Stimulated activated naive CD4-positive, alpha-beta T cell (primary cell): Measurements from ENCODE around the gene ZNF544.

Source experiments
- DNase-seq, 6 experiments: peaks; one replicate each; lab custom pipeline; 2025; lab: John Stamatoyannopoulos, UW

ZNF544 gene

DNA sequence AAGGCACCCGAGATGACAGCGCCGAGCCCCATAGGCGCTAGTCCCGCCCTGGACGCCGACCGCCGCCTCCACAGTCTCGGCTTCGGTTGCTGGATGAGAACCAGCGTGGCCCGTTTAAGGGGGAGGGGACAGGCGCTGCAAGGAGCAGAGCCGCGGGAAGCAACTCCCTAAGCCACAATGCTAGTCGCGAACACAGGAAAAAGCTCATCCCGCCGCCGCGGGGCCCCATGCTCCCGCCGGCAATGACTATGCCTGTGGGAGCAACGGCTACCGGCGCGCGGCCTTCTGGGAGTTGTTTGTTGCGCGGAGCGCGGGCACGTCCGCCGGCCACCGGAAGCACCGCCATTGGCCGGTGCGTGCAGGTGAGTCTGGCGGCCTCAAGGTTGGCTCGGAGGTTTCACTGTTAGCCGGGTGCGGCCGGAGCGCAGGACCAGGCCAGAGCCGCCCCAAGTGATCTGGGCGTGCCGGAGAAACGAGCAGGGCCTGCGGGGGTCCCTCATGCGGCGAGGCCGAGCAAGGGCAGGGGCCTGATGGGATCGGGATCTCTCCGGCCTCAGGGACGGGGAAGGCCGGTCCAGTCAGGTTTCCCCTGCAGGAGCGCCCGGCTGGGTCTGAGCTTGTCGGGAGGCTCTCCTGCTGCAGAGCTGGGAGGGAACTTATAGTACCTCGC lies at the start of gene ZNF544:
Gene ZNF544 (plus strand): TSS at position 330 of the 670 bp plus-strand sequence. CDS start 15,110 bp downstream, outside the sequence.
- DNase-seq, result peak in 5 of 6 experiments; percentile 23 to 49 (median 27)

- peak in 5 of 6 experiments; percentile 15 to 48 (median 31) for DNase-seq
Observed at GRCh38 chr19:58181902-58182576, 46.7 kb upstream of the ZNF544 start.

DNA sequence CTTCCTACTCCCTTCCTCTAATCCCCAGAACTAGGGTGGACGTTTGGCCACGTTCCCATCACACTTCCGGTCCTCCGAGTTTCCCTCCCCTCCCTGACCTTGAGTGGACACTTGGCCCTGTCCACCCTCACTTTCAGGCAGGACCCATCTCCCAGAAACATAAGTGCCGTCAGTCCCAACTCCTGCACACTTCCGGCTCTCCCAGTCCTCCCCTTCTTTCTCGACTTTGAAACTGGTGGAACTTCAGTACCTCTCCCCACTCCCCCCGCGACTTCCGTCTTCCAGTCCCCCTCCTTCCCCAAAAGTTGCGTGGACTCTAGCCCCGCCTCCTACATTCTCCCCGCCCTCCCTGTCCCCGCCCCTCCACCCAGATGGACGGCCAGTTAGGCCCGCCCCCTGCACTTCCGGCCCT lies 46.1 kb upstream of the ZNF544 start:
- peak in 4 of 6 experiments; percentile 77 to 86 (median 81) for DNase-seq

GRCh38 chr19:58182989-58183816 lies 45.5 kb upstream of the ZNF544 start, which contains the start of gene ZNF274:
TSS of gene ZNF274 (plus strand) at chr19:58183061. CDS start at chr19:58183966, 905 bp downstream.
- DNase-seq, result peak; percentile 84 to 95 (median 88)

DNA sequence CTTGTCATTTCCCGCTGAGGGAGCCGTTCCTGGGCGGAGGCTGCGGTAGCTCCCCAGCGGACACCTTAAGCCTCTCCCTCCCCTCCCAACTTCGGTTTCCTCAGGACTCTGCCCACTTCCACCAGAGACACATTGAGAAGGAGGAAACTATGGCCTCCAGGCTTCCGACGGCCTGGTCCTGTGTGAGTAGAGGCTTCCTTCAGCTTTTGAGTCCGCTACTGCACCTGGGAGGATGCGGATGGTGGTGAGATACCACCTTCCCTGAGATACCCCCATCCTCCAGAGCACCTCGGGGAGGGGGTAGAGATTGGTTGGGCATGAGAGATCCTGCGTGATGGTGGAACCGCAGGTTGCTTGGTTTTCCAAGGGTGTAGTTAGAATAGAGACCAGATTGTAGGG lies 44.9 kb upstream of the ZNF544 start:
- DNase-seq, result no peak

DNA sequence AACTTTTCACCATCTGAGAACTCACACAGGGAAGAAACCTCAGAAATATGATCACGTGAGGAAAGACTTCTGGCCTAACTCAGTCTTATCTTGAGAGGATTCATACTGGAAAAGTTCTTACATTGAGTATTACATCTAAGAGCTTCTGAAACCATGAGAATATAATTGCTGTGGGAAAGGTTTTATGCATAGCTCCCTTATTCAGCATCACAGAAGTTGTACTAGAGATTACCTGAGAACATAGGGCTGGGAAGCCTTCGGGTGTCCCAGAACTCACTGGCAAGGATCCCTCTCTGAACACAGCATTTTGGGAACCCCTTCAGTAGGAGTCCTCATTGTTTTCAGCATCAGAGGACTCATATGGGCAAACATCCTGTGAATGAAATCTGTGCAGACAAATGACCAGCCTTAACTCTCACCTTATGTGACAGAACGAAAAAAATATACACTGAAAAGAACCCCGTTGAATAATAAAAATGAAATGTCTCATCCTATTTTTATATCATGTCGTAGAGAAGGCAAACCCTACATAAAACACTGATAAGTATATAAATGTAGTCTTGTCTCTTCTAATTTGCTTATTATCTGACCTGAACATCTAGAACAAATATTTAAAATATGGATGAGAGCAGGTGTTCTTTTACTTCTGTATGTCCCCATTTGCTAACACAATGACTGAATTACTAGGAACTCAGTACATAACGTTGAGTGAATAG lies 31.7 kb upstream of the ZNF544 start:
- DNase-seq, result peak in 2 of 6 experiments; percentile 11 to 19

GRCh38 chr19:58203814-58204475 lies 24.8 kb upstream of the ZNF544 start:
- DNase-seq, result no peak

DNA sequence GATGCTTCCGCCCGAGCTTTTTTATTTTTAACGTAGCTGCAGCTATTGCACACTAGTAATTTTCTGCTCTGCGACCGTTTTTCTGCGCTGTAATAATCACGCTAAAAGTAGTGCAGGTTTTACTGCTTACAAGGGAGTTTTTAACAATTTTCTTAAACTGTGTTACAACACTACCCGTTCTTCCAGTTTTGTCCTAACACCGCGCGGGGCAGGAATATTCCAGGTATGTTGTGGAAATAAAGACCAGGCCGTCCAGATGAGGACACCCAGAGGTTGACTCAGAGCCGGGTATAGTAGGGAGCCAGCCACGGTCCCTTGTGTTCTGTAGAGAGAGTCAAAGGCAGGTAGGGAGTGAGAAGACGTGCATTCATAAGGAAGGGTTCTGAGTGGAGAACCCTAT lies 24.1 kb upstream of the ZNF544 start:
- no peak for DNase-seq

DNA sequence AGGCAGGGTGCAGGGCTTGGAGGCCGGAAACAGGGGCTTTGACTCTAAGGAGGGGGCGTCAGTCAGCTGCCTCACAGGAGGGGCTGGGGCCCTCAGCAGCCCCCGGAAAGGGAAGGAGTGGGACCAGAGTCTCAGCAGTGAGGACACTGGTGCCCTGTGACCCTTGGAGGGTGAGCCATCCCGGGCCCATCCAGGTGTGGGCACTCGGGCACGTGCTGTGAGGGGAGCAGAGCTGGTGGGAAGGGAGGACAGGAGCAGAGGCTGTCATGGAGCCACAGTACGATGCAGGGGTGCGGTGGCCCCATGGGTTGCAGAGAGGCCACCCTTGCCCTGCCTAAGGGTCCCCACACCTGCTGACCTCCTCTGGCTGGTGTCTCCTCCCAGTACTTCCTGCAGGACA lies 19.1 kb upstream of the ZNF544 start:
- no peak for DNase-seq

DNA sequence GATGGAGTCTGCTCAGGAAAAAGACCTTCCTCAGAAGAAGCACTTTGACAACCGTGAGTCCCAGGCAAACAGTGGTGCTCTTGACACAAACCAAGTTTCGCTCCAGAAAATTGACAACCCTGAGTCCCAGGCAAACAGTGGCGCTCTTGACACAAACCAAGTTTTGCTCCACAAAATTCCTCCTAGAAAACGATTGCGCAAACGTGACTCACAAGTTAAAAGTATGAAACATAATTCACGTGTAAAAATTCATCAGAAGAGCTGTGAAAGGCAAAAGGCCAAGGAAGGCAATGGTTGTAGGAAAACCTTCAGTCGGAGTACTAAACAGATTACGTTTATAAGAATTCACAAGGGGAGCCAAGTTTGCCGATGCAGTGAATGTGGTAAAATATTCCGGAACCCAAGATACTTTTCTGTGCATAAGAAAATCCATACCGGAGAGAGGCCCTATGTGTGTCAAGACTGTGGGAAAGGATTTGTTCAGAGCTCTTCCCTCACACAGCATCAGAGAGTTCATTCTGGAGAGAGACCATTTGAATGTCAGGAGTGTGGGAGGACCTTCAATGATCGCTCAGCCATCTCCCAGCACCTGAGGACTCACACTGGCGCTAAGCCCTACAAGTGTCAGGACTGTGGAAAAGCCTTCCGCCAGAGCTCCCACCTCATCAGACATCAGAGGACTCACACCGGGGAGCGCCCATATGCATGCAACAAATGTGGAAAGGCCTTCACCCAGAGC lies 16.2 kb upstream of the ZNF544 start:
- no peak for DNase-seq

GRCh38 chr19:58213075-58213369 lies 15.7 kb upstream of the ZNF544 start:
- no peak for DNase-seq

DNA sequence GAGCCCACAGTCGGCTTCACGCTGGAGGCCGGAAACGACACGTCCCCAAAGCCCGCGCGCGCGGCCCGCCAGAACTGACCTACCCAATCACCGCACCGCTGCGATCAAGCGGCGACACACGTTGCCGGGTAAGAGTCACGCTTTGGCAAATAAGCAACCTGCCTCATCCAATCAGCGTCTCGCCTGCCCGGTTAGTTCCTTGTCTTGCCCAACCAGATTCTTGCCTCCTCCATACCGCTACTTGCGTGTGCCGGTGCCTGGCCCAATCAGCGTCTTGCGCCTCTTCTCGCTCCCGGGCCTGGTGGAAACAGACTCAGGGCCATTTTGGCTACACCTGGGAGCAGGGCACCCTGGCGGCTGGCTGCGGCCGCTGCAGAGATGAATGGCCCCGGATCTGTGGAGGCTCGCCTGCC lies 11.6 kb upstream of the ZNF544 start:
- DNase-seq, result no peak

GRCh38 chr19:58217607-58218391 lies 10.9 kb upstream of the ZNF544 start:
- no peak for DNase-seq

DNA sequence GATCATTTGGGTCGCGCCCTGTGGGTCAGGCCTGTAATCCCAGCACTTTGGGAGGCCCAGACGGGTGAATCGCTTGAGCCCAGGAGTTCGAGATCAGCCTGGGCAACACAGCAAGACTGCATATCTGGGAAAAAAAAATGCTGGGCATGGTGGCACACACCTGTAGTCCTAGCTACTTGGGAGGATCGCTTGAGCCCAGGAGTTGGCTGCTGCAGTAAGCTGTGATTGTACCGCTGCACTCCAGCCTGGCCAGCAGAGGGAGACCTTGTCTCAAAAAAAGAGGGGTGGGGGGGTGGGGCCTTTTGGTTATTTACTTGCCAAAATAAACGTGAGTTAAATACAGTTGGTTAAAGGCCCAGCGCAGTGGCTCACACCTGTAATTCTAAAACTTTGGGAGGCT lies 9.8 kb upstream of the ZNF544 start:
- DNase-seq, result peak in 3 of 6 experiments; percentile 5 to 22 (median 7)

DNA sequence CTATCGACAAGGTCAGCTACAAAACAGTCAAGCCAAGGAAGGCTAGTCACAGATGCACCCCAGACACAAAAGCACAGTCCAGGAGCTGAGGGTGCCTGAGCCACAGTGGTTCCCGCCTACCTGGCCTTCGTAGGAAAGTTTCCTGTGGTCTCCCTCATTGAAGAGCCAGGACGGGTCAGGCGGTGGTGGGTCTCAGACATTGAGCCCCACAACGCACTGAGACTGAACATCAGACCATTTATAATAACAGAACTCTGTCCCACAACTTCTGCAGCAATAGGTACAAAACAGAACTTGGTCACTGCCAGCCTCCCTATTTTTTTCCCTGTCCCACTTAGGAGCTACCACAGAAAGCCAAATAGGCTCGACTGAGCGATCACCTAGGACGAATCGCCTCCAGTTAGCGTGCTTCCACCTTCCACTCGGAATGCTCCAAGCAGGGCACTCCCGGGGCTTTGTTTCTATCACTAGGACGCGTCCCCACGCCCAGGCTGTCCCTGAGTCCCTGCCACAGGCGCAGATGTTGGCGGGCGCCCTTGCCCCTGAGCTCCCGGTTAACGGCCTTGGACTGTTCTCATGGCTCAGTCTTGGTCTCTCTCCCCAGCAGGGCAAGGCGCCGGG lies 640 bp upstream of the ZNF544 start:
- DNase-seq, result no peak

GRCh38 chr19:58229255-58229639 lies 533 bp downstream of the ZNF544 start:
- DNase-seq, result peak in 1 of 6 experiments; percentile 16

GRCh38 chr19:58237324-58237723 lies 8.6 kb downstream of the ZNF544 start:
- DNase-seq, result no peak

GRCh38 chr19:58243351-58243750 lies 14.6 kb downstream of the ZNF544 start:
- no peak for DNase-seq

DNA sequence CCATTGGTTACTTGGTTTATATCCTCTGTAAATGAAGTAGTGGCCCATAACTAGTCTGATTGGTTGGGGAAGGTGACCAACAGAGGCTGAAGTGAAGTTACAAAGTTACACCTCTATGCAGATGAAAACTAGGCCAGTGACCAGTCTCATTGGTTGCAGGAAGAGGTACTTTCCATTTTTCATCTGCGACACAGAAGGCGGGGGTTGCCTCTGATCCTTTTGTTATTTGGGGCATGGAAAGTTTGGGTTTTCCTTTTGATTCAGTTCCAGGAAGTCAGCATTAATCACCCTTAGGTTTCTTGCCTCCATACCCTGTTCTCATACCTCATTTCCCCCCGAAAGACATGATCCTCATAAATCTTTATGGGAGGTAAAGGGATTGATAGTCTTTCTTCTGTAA lies 20.2 kb downstream of the ZNF544 start:
- no peak for DNase-seq
